Testis (tissue), 3 donors: ENCODE data around the gene CEP43. TPM values are rescaled to one million over a fixed set of nuclear protein-coding genes. Genes with fewer than 3 reads are reported as not detected.
"Not testable (repeated sequence)": the region's sequence is repeated elsewhere in the genome, so short reads cannot be mapped to it uniquely, and the experiment has no call there.

Experiments
- DNase-seq: peaks from one replicate; pipeline ENCODE4 v3.0.0-alpha.2; 2019
- H3K27ac ChIP-seq, 2 donors: fragments of 200-600 bp; sonication (generic); one replicate each; pipeline ENCODE4 v1.5.1; 2019
- H3K27me3 ChIP-seq: fragments of 200-600 bp; sonication (generic); one replicate; pipeline ENCODE4 v1.5.1; 2019
- H3K36me3 ChIP-seq: fragments of 200-600 bp; sonication (generic); one replicate; pipeline ENCODE4 v1.5.1; 2017; ENCODE audit warnings: low read depth; ENCODE audit errors: missing control alignments
- H3K4me1 ChIP-seq: fragments of 200-600 bp; sonication (generic); one replicate; pipeline ENCODE4 v1.5.1; 2019
- H3K4me3 ChIP-seq, 2 donors: fragments of 200-600 bp; sonication (generic); one replicate each; pipeline ENCODE4 v1.5.1; 2017 to 2019
- H3K9me3 ChIP-seq: fragments of 200-600 bp; sonication (generic); one replicate; pipeline ENCODE4 v1.5.1; 2017
- POLR2A ChIP-seq: fragments of 450-650 bp; IDR thresholded peaks from one replicate; pipeline ENCODE4 v1.6.1; 2017; ENCODE audit warnings: antibody characterized with exemption, mild to moderate bottlenecking, moderate library complexity
- WGBS, 2 donors: methylation state at CpG; one replicate each; pipeline ENCODE4 v1.1.5; 2018; 5-methylcytosine and 5-hydroxymethylcytosine counted together
- intact Hi-C: fragments of 100-400 bp; cut with DNase I; formaldehyde crosslinking; loops from one replicate; pipeline ENCODE4 v1.15.1; 2023; ENCODE audit warnings: low total_unique reads
- polyA plus RNA-seq: library from polyadenylated mRNA; stranded (reverse); fragments of 350-450 nt; fragmentation: Illumina TruSeq; extraction: RNeasy Lipid Tissue Mini Kit (QIAGEN cat#74804); gene quantifications from one replicate; pipeline ENCODE4 v1.2.3, GENCODE V29; 2014; ENCODE audit warnings: low read depth, low replicate concordance; ENCODE audit not compliant: insufficient read depth
- total RNA-seq, 2 donors: library from RNA; depleted of rRNA; stranded (reverse); fragments of >200 nt; gene quantifications; one replicate each; pipeline ENCODE4 v1.2.3, GENCODE V29; 2016
- TF ChIP-seq, protein P1 (sequence below), 3 experiments: fragments of 450-650 bp in 2 of 3; fragments of 200-600 bp in 1 of 3; sonication (generic) in 1 of 3; IDR thresholded peaks; one replicate each; pipeline ENCODE4 v1.5.1; 2016 to 2019; ENCODE audit warnings: antibody characterized with exemption in 3 of 3, mild to moderate bottlenecking in 2 of 3, moderate library complexity in 1 of 3

CEP43 gene
- total and polyA plus RNA-seq, 3 donors from 2014 or later = 67.0 to 129 (median 105) TPM

DNA sequence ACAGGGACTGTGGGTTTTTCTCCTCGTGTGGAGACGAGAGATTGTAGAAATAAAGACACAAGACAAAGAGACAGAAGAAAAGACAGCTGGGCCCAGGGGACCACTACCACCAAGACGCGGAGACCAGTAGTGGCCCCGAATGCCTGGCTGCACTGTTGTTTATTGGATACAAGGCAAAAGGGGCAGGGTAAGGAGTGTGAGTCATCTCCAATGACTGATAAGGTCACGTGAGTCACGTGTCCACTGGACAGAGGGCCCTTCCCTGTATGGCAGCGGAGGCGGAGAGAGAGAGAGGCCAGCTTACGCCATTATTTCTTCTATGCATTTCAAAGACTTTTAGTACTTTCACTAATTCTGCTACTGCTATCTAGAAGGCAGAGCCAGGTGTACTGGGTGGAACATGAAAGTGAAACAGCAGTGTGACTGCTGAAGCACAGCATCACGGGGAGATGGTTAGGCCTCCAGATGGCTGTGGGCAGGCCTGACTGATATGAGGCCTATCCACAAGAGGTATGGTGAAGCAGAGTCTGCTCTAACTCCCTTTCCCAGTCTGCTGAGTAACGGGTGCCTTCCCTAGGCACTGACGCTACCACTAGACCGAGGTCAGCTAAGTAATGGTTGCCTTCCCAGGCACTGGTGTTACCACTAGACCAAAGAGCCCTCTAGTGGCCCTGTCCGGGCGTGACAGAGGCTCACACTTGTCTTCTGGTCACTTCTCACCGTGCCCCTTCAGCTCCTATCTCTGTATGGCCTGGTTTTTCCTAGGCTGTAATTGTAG is 48.1 kb upstream of the CEP43 start:
- WGBS, 2 donors = 66 to 67% methylated on average over 17 of the region's 17 CpGs
- H3K27me3 ChIP-seq, intact Hi-C loops, H3K9me3 ChIP-seq, H3K4me3 ChIP-seq, H3K36me3 ChIP-seq: not testable (repeated sequence)
- Histone ChIP-seq H3K27ac (peak overlapping the region; percentile 29 to 81), H3K4me1 (peaks cover 25% of the 10 kb centered on the region)
- TF ChIP-seq, protein P1, sequence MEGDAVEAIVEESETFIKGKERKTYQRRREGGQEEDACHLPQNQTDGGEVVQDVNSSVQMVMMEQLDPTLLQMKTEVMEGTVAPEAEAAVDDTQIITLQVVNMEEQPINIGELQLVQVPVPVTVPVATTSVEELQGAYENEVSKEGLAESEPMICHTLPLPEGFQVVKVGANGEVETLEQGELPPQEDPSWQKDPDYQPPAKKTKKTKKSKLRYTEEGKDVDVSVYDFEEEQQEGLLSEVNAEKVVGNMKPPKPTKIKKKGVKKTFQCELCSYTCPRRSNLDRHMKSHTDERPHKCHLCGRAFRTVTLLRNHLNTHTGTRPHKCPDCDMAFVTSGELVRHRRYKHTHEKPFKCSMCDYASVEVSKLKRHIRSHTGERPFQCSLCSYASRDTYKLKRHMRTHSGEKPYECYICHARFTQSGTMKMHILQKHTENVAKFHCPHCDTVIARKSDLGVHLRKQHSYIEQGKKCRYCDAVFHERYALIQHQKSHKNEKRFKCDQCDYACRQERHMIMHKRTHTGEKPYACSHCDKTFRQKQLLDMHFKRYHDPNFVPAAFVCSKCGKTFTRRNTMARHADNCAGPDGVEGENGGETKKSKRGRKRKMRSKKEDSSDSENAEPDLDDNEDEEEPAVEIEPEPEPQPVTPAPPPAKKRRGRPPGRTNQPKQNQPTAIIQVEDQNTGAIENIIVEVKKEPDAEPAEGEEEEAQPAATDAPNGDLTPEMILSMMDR (IDR thresholded peaks at IDR 0.05) = peak; percentile 63 to 70 (median 66)
- peak; percentile 92 for DNase-seq

DNA sequence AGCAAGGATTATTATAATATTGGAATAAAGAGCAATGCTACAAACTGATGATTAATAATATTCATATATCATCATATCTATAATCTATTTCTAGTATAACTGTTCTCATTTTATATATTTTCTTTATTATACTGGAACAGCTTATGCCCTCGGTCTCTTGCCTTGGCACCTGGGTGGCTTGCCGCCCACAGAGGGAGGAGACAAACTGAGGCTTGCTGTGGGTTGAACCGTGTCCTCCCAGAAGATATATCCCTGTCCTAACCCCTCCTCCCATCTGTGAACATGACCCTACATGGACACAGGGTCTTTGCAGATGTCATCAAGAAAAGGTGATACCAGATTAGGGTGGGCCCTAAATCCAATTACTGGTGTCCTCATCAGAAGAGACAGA is 47.5 kb upstream of the CEP43 start:
- intact Hi-C loops = no loop called here
- Histone ChIP-seq H3K4me1 (peaks cover 25% of the 10 kb centered on the region), H3K9me3 (no peaks in the 10 kb centered on the region), H3K27ac (no peak overlapping the region), H3K27me3 (no peaks in the 10 kb centered on the region), H3K4me3 (no peak overlapping the region), H3K36me3 (no peaks in the 10 kb centered on the region)
- no peak for DNase-seq
- WGBS, 2 donors = 81 to 85% methylated on average over 3 of the region's 3 CpGs
- TF ChIP-seq, protein P1 (IDR thresholded peaks at IDR 0.05) = no peak
- TF ChIP-seq POLR2A = no peak

DNA sequence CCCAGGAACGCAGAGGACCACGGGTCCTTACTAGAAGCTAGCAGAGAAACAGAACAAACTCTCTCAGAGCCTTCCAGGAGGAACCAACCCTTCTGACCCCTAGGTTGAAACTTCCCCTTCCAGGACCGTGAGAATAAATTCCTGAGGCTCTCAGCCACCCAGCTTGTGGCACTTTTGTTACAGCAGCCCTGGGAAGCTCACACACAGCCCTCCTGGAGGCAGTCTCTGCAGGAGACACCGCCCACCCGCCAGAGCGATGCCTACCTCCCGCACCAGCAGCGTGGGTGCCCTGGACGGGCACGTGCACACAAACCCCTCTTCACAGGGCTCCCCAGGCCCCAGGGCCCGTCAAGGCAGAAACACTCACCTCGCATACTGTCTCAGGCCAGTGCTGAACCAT is 47.1 kb upstream of the CEP43 start:
- H3K27ac ChIP-seq = no peak overlapping the region
- 85 to 89% methylated on average over 11 to 12 of the region's 12 CpGs for WGBS, 2 donors
- H3K9me3 ChIP-seq = no peaks in the 10 kb centered on the region
- H3K36me3 ChIP-seq = no peaks in the 10 kb centered on the region
- intact Hi-C loops = no loop called here
- DNase-seq = no peak
- TF ChIP-seq, protein P1 (IDR thresholded peaks at IDR 0.05) = no peak
- TF ChIP-seq POLR2A = no peak
- no peak overlapping the region for H3K4me3 ChIP-seq
- no peaks in the 10 kb centered on the region for H3K27me3 ChIP-seq
- H3K4me1 ChIP-seq = peaks cover 25% of the 10 kb centered on the region

DNA sequence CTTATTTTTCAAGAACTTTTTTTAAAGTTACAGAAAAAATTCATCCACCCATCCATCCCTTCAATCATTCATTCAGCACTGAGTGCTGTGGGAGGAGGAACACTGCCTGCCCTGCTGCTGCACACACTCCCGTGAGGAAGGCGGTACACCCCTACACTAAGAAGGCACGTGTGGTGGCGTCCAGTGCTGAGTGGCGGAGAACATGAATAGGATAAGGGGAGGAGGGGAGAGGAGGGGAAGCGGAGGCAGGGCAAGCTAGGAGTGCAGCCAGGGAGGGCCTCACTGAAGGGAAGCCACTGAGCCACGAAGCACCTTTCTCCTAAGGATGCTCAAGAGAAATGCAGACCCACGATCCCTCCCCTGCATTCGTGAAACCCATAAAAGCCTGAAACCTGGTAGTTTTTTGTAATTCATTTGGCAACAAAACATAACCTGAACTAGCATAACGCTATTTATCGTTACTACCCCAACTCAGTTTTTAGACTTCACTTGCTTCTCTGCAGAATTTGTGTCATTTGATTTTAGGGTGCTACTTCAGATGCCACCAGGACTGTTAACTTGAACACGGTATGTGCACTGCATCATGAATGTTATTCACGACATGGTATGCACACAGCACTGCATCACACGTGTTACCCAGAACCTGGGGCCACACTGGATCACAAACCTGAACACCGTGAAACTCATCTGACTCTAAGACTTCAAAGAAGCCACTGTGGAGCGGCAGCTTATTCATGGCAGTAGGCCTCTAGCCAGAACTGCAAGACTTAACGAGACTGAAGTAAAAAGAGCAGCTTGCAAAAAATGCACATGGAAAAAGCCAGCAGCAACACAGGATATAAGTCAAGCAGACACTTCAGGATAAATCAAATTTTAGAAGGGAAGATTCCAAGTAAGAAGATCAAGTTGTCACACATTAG is 46.4 kb upstream of the CEP43 start:
- intact Hi-C loops = no loop called here
- H3K27me3 ChIP-seq = no peaks in the 10 kb centered on the region
- H3K36me3 ChIP-seq = no peaks in the 10 kb centered on the region
- no peaks in the 10 kb centered on the region for H3K9me3 ChIP-seq
- no peak for TF ChIP-seq POLR2A
- TF ChIP-seq, protein P1 (IDR thresholded peaks at IDR 0.05) = no peak
- 84 to 87% methylated on average over 17 of the region's 17 CpGs for WGBS, 2 donors
- no peak for DNase-seq
- H3K4me3 ChIP-seq = no peak overlapping the region
- H3K4me1 ChIP-seq = peaks cover 25% of the 10 kb centered on the region
- H3K27ac ChIP-seq = no peak overlapping the region
